Ecto neural progenitor cell (in vitro differentiated cells): Measurements from ENCODE around the gene RPN2.

Source experiments
- DNase-seq: peaks from one replicate; pipeline ENCODE4 v3.0.0-alpha.2; 2018; ENCODE audit warnings: low spot score

RPN2 gene

GRCh38 chr20:37243076-37243936 lies 64.2 kb downstream of the RPN2 start:
- no peak for DNase-seq

GRCh38 chr20:37243937-37244571 lies 64.9 kb downstream of the RPN2 start:
- no peak for DNase-seq

GRCh38 chr20:37244572-37244957 lies 65.4 kb downstream of the RPN2 start:
- DNase-seq = no peak

- DNase-seq = peak; percentile 63
Observed at GRCh38 chr20:37245216-37246150, 66.4 kb downstream of the RPN2 start.

- no peak for DNase-seq
Observed at GRCh38 chr20:37246736-37247135, 67.6 kb downstream of the RPN2 start.

GRCh38 chr20:37247547-37247946 lies 68.4 kb downstream of the RPN2 start:
- DNase-seq = no peak

GRCh38 chr20:37249304-37249703 lies 70.2 kb downstream of the RPN2 start:
- DNase-seq = no peak

- peak; percentile 74 for DNase-seq
Observed at GRCh38 chr20:37251825-37252477, 72.8 kb downstream of the RPN2 start.

GRCh38 chr20:37253087-37253486 lies 74.0 kb downstream of the RPN2 start:
- no peak for DNase-seq

- DNase-seq = no peak
Observed at GRCh38 chr20:37254114-37254878, 75.2 kb downstream of the RPN2 start.

GRCh38 chr20:37256286-37256685 lies 77.2 kb downstream of the RPN2 start:
- no peak for DNase-seq

GRCh38 chr20:37257530-37257929 lies 78.4 kb downstream of the RPN2 start:
- no peak for DNase-seq

GRCh38 chr20:37257988-37258387 lies 78.9 kb downstream of the RPN2 start:
- no peak for DNase-seq

- DNase-seq = no peak
Observed at GRCh38 chr20:37259031-37259430, 79.9 kb downstream of the RPN2 start.

GRCh38 chr20:37259865-37260264 lies 80.7 kb downstream of the RPN2 start:
- DNase-seq = no peak

GRCh38 chr20:37260923-37261322 lies 81.8 kb downstream of the RPN2 start:
- DNase-seq = no peak

GRCh38 chr20:37261714-37262113 lies 82.6 kb downstream of the RPN2 start, which contains the start of gene GHRH:
GHRH (minus strand) TSS chr20:37261814; CDS start chr20:37256889, 4,925 bp downstream.
- no peak for DNase-seq

GRCh38 chr20:37262505-37262904 lies 83.4 kb downstream of the RPN2 start:
- DNase-seq = no peak

- no peak for DNase-seq
Observed at GRCh38 chr20:37263686-37264085, 84.6 kb downstream of the RPN2 start.

GRCh38 chr20:37265152-37265551 lies 86.0 kb downstream of the RPN2 start:
- no peak for DNase-seq
